H9 (cell line): Measurements from ENCODE around the gene FGF4. TPM values are rescaled to one million over a fixed set of nuclear protein-coding genes. Genes with fewer than 3 reads are reported as not detected.

Source experiments
- DNase-seq: peaks from one replicate; pipeline ENCODE4 v3.0.0-alpha.2; 2017
- H2AFZ ChIP-seq: one replicate; pipeline ENCODE4 v1.6.1; 2013; ENCODE audit warnings: mild to moderate bottlenecking, low read length, control low read depth, moderate library complexity
- H2AK5ac ChIP-seq: 2 replicates; pipeline ENCODE4 v1.6.1; 2013; ENCODE audit warnings: low read length, control low read depth, mixed read lengths; ENCODE audit not compliant: insufficient read length
- H2BK120ac ChIP-seq: one replicate; pipeline ENCODE4 v1.6.1; 2013; ENCODE audit warnings: low read depth, mild to moderate bottlenecking, low read length, control low read depth, inconsistent platforms; ENCODE audit not compliant: poor library complexity, severe bottlenecking
- H2BK12ac ChIP-seq: 2 replicates; pipeline ENCODE4 v1.6.1; 2013; ENCODE audit warnings: low read length, control low read depth, mixed read lengths, low read depth; ENCODE audit not compliant: insufficient read length
- H2BK15ac ChIP-seq: 2 replicates; pipeline ENCODE4 v1.6.1; 2013; ENCODE audit warnings: low read depth, low read length, control low read depth
- H2BK20ac ChIP-seq: one replicate; pipeline ENCODE4 v1.6.1; 2013; ENCODE audit warnings: low read depth, mild to moderate bottlenecking, low read length, control low read depth, inconsistent platforms; ENCODE audit not compliant: poor library complexity, severe bottlenecking
- H2BK5ac ChIP-seq: 2 replicates; pipeline ENCODE4 v1.6.1; 2013; ENCODE audit warnings: low read length, control low read depth, mixed read lengths; ENCODE audit not compliant: insufficient read length
- H3K14ac ChIP-seq: 2 replicates; pipeline ENCODE4 v1.6.1; 2013; ENCODE audit warnings: low read length, control low read depth; ENCODE audit not compliant: insufficient read depth
- H3K18ac ChIP-seq: 2 replicates; pipeline ENCODE4 v1.6.1; 2013; ENCODE audit warnings: low read depth, mild to moderate bottlenecking, mixed read lengths, low read length, control low read depth; ENCODE audit not compliant: insufficient read length
- H3K23ac ChIP-seq: 2 replicates; pipeline ENCODE4 v1.6.1; 2013; ENCODE audit warnings: low read length, control low read depth, mixed read lengths, low read depth; ENCODE audit not compliant: insufficient read length
- H3K23me2 ChIP-seq: 2 replicates; pipeline ENCODE4 v1.6.1; 2013; ENCODE audit warnings: low read depth, mild to moderate bottlenecking, mixed read lengths, low read length, control low read depth; ENCODE audit not compliant: insufficient read length, poor library complexity, severe bottlenecking
- H3K27ac ChIP-seq: 2 replicates; pipeline ENCODE4 v1.5.1; 2013; ENCODE audit warnings: low read length, control low read depth, mixed read lengths, low read depth; ENCODE audit not compliant: insufficient read length
- H3K27me3 ChIP-seq: 2 replicates; pipeline ENCODE4 v1.6.1; 2013; ENCODE audit warnings: low read length, control low read depth, inconsistent platforms; ENCODE audit not compliant: insufficient read depth
- H3K4ac ChIP-seq: 2 replicates; pipeline ENCODE4 v1.6.1; 2013; ENCODE audit warnings: low read depth, mild to moderate bottlenecking, control low read depth, inconsistent platforms, low read length, moderate library complexity
- H3K4me1 ChIP-seq: 2 replicates; pipeline ENCODE4 v1.6.1; 2013; ENCODE audit warnings: low read length, control low read depth, inconsistent platforms; ENCODE audit not compliant: insufficient read depth
- H3K4me2 ChIP-seq: 2 replicates; pipeline ENCODE4 v1.6.1; 2013; ENCODE audit warnings: low read length, control low read depth, mixed read lengths; ENCODE audit not compliant: insufficient read length, insufficient read depth
- H3K56ac ChIP-seq: 2 replicates; pipeline ENCODE4 v1.6.1; 2013; ENCODE audit warnings: low read depth, mild to moderate bottlenecking, mixed read lengths, low read length, control low read depth; ENCODE audit not compliant: insufficient read length
- H3K79me1 ChIP-seq: 2 replicates; pipeline ENCODE4 v1.6.1; 2013; ENCODE audit warnings: low read depth, mild to moderate bottlenecking, moderate library complexity, low read length, control low read depth, inconsistent platforms; ENCODE audit not compliant: insufficient read depth, poor library complexity, severe bottlenecking
- H3K79me2 ChIP-seq: 2 replicates; pipeline ENCODE4 v1.6.1; 2013; ENCODE audit warnings: low read length, control low read depth, inconsistent platforms; ENCODE audit not compliant: insufficient read depth
- H3K9ac ChIP-seq: 2 replicates; pipeline ENCODE4 v1.6.1; 2013; ENCODE audit warnings: low read length, control low read depth, mixed read lengths; ENCODE audit not compliant: insufficient read length; ENCODE audit errors: extremely low read depth
- H3K9me3 ChIP-seq: one replicate; pipeline ENCODE4 v1.6.1; 2013; ENCODE audit warnings: low read depth, low read length, inconsistent platforms; ENCODE audit not compliant: control insufficient read depth
- H3T11ph ChIP-seq: one replicate; pipeline ENCODE4 v1.6.1; 2013; ENCODE audit warnings: mild to moderate bottlenecking, low read length, control low read depth, inconsistent platforms
- H4K20me1 ChIP-seq: one replicate; pipeline ENCODE4 v1.6.1; 2013; ENCODE audit not compliant: control insufficient read depth, insufficient read length, insufficient read depth
- H4K5ac ChIP-seq: 2 replicates; pipeline ENCODE4 v1.6.1; 2013; ENCODE audit warnings: low read depth, mild to moderate bottlenecking, mixed read lengths, low read length, control low read depth; ENCODE audit not compliant: insufficient read length
- H4K8ac ChIP-seq: replicated peaks from 2 replicates; pipeline ENCODE4 v1.6.1; 2013; ENCODE audit warnings: low read length, control low read depth, mixed read lengths, low read depth; ENCODE audit not compliant: insufficient read length
- H4K91ac ChIP-seq: 2 replicates; pipeline ENCODE4 v1.6.1; 2013; ENCODE audit warnings: low read depth, mild to moderate bottlenecking, moderate library complexity, mixed read lengths, low read length, control low read depth; ENCODE audit not compliant: insufficient read length
- H3K27ac Mint-ChIP-seq, 3 experiments: 2 replicates in 2 of 3; 3 replicates in 1 of 3; pipeline ENCODE4 v1.8.0; 2020 to 2021; ENCODE audit warnings: mixed read lengths in 3 of 3, mild to moderate bottlenecking in 1 of 3, moderate library complexity in 1 of 3
- H3K27me3 Mint-ChIP-seq: 2 replicates; pipeline ENCODE4 v1.8.0; 2021; ENCODE audit warnings: low read depth, mild to moderate bottlenecking, moderate library complexity, mixed read lengths
- H3K36me3 Mint-ChIP-seq, 3 experiments: 2 replicates in 2 of 3; 3 replicates in 1 of 3; pipeline ENCODE4 v1.8.0; 2020 to 2021; ENCODE audit warnings: low read depth in 3 of 3, mixed read lengths in 3 of 3; ENCODE audit not compliant: insufficient read depth in 1 of 3
- H3K4me1 Mint-ChIP-seq, 2 experiments: 2 replicates each; pipeline ENCODE4 v1.8.0; 2020; ENCODE audit warnings: mixed read lengths in 2 of 2
- H3K4me3 Mint-ChIP-seq, 2 experiments: 2 replicates in 1 of 2; 3 replicates in 1 of 2; pipeline ENCODE4 v1.8.0; 2020 to 2021; ENCODE audit warnings: mild to moderate bottlenecking in 2 of 2, mixed read lengths in 2 of 2, moderate library complexity in 1 of 2
- H3K9me3 Mint-ChIP-seq, 2 experiments: 2 replicates in 1 of 2; 3 replicates in 1 of 2; pipeline ENCODE4 v1.8.0; 2020; ENCODE audit warnings: mild to moderate bottlenecking in 2 of 2, mixed read lengths in 2 of 2, moderate library complexity in 1 of 2
- CTCF ChIP-seq: fragments of 200-600 bp; sonication (generic); conservative IDR thresholded peaks from 3 replicates; pipeline ENCODE4 v1.8.0; 2021; ENCODE audit warnings: antibody characterized with exemption, mild to moderate bottlenecking
- WGBS: extraction: QIAGEN DNeasy Blood & Tissue Kit; methylation state at CpG from one replicate; pipeline ENCODE4 v1.1.7; 2013; ENCODE audit warnings: missing lambda C conversion rate, low lambda C conversion rate, mixed read lengths; ENCODE audit not compliant: insufficient read length; ENCODE audit errors: extremely low coverage; 5-methylcytosine and 5-hydroxymethylcytosine counted together
- total RNA-seq: library from RNA; stranded (reverse); gene quantifications from 2 replicates; pipeline ENCODE4 v1.2.1, GENCODE V29; 2021

Gene FGF4
- total RNA-seq, 1 experiment from 2014 or later = 0.68 TPM

DNA sequence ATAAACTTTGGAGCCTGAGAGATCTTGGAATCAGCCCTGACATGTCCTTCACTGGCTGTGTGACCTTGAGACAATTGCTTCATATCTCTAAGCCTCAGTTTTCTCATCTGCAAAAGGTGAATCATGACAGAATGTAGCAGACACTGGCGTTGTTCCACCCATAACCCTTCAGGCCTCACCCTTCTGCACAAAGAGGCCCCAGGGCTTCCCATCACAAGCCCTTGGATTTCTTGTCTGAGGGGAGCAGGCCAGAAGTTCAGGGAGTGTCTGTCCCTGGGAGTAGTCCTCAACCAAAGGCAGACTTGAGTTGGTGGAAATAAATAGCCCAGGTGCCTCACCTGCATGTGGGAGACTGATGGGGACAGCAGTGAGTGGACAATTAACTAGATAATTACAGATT is 27.4 kb upstream of the FGF4 start:
- no peak overlapping the region for H3K56ac ChIP-seq
- H3K9ac ChIP-seq = no peak overlapping the region
- WGBS = no CpG with 5 or more reads among the region's 1 CpG
- H3K36me3 Mint-ChIP-seq = peaks cover 0 to 5% (median 1%) of the 10 kb centered on the region in 3 experiments; a peak in 3 of 7 replicates
- no peaks in the 10 kb centered on the region for H3K9me3 ChIP-seq
- H3K14ac ChIP-seq = no peak overlapping the region
- no peak overlapping the region for H4K5ac ChIP-seq
- H3K23me2 ChIP-seq = peaks cover 4% of the 10 kb centered on the region
- no peaks in the 10 kb centered on the region for H3K27me3 ChIP-seq
- no peak for DNase-seq
- H3K27ac ChIP-seq = no peak overlapping the region
- no peak overlapping the region for H3K4me3 Mint-ChIP-seq
- H3K4me2 ChIP-seq = no peak overlapping the region
- H3K27me3 Mint-ChIP-seq = peaks cover 21% of the 10 kb centered on the region
- H3K4me1 Mint-ChIP-seq = peaks cover 0 to 4% of the 10 kb centered on the region in 2 experiments; a peak in 1 of 4 replicates
- H4K91ac ChIP-seq = no peak overlapping the region
- H2BK12ac ChIP-seq = no peak overlapping the region
- no peak overlapping the region for H3T11ph ChIP-seq
- H3K4me1 ChIP-seq = no peaks in the 10 kb centered on the region
- no peak overlapping the region for H2BK120ac ChIP-seq
- no peak overlapping the region for H3K18ac ChIP-seq
- H2AK5ac ChIP-seq = no peak overlapping the region
- H3K79me2 ChIP-seq = no peaks in the 10 kb centered on the region
- no peak overlapping the region for H2BK15ac ChIP-seq
- H2BK20ac ChIP-seq = no peak overlapping the region
- H4K8ac ChIP-seq = no peak overlapping the region
- H3K4ac ChIP-seq = no peak overlapping the region
- peaks cover 3 to 6% of the 10 kb centered on the region in 2 experiments; a peak in 3 of 5 replicates for H3K9me3 Mint-ChIP-seq
- H2AFZ ChIP-seq = no peak overlapping the region
- H4K20me1 ChIP-seq = no peaks in the 10 kb centered on the region
- H3K23ac ChIP-seq = no peak overlapping the region
- H3K27ac Mint-ChIP-seq = no peak overlapping the region
- H3K79me1 ChIP-seq = no peaks in the 10 kb centered on the region
- TF ChIP-seq CTCF = no peak
- H2BK5ac ChIP-seq = no peak overlapping the region
